Thyroid gland (tissue), 4 donors: ENCODE data around the gene PLEKHM3.

ENCODE experiments used
- POLR2A ChIP-seq, 2 donors: fragments of 450-650 bp; IDR thresholded peaks; one replicate each; pipeline ENCODE4 v1.6.1; 2017; ENCODE audit warnings: antibody characterized with exemption in 2 of 2, mild to moderate bottlenecking in 2 of 2, moderate library complexity in 1 of 2
- TF ChIP-seq, protein P1 (sequence below), 6 experiments: fragments of 200-600 bp in 3 of 6; fragments of 450-650 bp in 3 of 6; sonication (generic) in 3 of 6; IDR thresholded peaks; one replicate each; pipeline ENCODE4 v1.5.1; 2016 to 2019; ENCODE audit warnings: antibody characterized with exemption in 6 of 6, mild to moderate bottlenecking in 2 of 6, inconsistent platforms in 1 of 6, moderate library complexity in 1 of 6

DNA sequence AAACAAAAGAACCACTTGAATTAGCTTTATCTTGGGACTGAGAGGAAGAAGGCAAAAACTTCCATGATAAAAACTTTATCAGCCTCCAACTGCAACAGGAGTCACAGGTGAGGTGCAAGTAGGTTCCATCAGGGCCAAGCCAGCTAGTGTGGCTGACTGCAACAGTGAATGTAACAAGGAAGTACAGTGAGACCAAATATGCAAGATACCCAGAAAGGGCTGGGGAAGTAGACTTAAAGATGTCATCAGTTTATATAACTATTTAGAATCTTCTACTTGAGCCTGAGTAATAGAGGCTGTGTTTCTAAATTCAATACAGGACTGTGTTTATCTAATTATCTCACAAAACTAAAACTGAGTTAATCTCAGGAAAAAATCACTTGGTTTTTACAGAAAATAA, 14.8 kb downstream of the PLEKHM3 start:
- TF ChIP-seq, protein P1, sequence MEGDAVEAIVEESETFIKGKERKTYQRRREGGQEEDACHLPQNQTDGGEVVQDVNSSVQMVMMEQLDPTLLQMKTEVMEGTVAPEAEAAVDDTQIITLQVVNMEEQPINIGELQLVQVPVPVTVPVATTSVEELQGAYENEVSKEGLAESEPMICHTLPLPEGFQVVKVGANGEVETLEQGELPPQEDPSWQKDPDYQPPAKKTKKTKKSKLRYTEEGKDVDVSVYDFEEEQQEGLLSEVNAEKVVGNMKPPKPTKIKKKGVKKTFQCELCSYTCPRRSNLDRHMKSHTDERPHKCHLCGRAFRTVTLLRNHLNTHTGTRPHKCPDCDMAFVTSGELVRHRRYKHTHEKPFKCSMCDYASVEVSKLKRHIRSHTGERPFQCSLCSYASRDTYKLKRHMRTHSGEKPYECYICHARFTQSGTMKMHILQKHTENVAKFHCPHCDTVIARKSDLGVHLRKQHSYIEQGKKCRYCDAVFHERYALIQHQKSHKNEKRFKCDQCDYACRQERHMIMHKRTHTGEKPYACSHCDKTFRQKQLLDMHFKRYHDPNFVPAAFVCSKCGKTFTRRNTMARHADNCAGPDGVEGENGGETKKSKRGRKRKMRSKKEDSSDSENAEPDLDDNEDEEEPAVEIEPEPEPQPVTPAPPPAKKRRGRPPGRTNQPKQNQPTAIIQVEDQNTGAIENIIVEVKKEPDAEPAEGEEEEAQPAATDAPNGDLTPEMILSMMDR (IDR thresholded peaks at IDR 0.05) = no peak
- TF ChIP-seq POLR2A (IDR thresholded peaks at IDR 0.05) = no peak
